GM18505 (cell line): ENCODE data around the gene HARS2.
"Not testable (repeated sequence)": the region's sequence is repeated elsewhere in the genome, so short reads cannot be mapped to it uniquely, and the experiment has no call there.

Experiments
- ATAC-seq: cut with Tn5 transposase; IDR thresholded peaks from one replicate; pipeline ENCODE4 v1.9.1; 2021; ENCODE audit not compliant: unreplicated experiment
- POLR2A ChIP-seq: IDR thresholded peaks from 4 replicates; pipeline ENCODE4 v1.6.1; 2011; ENCODE audit warnings: borderline replicate concordance; ENCODE audit not compliant: insufficient read depth, insufficient read length; ENCODE audit errors: extremely low read depth

The HARS2 gene

GRCh38 chr5:140711794-140712193 is 20.5 kb downstream of the HARS2 start:
- ATAC-seq: no peak
- no peak for TF ChIP-seq POLR2A

GRCh38 chr5:140713562-140714094 is 22.4 kb downstream of the HARS2 start:
- no peak for TF ChIP-seq POLR2A
- no peak for ATAC-seq

- not testable (repeated sequence) for ATAC-seq
Observed at GRCh38 chr5:140716238-140716637, 25.0 kb downstream of the HARS2 start.

GRCh38 chr5:140718266-140718592 is 27.0 kb downstream of the HARS2 start:
- no peak for TF ChIP-seq POLR2A
- ATAC-seq: no peak

- ATAC-seq: not testable (repeated sequence)
Observed at GRCh38 chr5:140720738-140721137, 29.5 kb downstream of the HARS2 start.

- not testable (repeated sequence) for ATAC-seq
Observed at GRCh38 chr5:140721395-140721794, 30.1 kb downstream of the HARS2 start.

- ATAC-seq: peak; percentile 92
- no peak for TF ChIP-seq POLR2A
Observed at GRCh38 chr5:140725799-140726471, 34.7 kb downstream of the HARS2 start.

GRCh38 chr5:140733098-140733497 is 41.8 kb downstream of the HARS2 start:
- no peak for TF ChIP-seq POLR2A
- ATAC-seq: no peak

GRCh38 chr5:140734354-140734753 is 43.1 kb downstream of the HARS2 start:
- ATAC-seq: no peak
- TF ChIP-seq POLR2A: no peak

- TF ChIP-seq POLR2A: no peak
- ATAC-seq: no peak
Observed at GRCh38 chr5:140737486-140737885, 46.2 kb downstream of the HARS2 start.

GRCh38 chr5:140741967-140742366 is 50.7 kb downstream of the HARS2 start:
- TF ChIP-seq POLR2A: no peak
- ATAC-seq: no peak
